Measurements from ENCODE around the gene EVX2. TPM values are rescaled to one million over a fixed set of nuclear protein-coding genes. Genes with fewer than 3 reads are reported as not detected.

The EVX2 gene
- total RNA-seq, 2 experiments from 2014 or later, result not detected

GRCh38 chr2:176129813-176130146, 46.0 kb upstream of the EVX2 start:
- no peak overlapping the region for H3K4me3 Mint-ChIP-seq
- no peaks in the 10 kb centered on the region for H3K36me3 Mint-ChIP-seq (ENCODE audit: low read depth)
- peaks cover 90% of the 10 kb centered on the region for H3K27me3 Mint-ChIP-seq
- H3K27ac Mint-ChIP-seq, result no peak overlapping the region
- Histone ChIP-seq H3K4me1 (ENCODE audit: insufficient read depth, low read length) (peaks cover 33% of the 10 kb centered on the region), H3K4me3 (ENCODE audit: low read length) (no peak overlapping the region), H3K36me3 (ENCODE audit: insufficient read depth, low read length) (no peaks in the 10 kb centered on the region), H3K9me3 (ENCODE audit: control insufficient read depth in 1 of 2, insufficient read depth in 1 of 2, low read length in 2 of 2) (peaks cover 0 to 22% of the 10 kb centered on the region in 2 experiments), H3K27me3 (ENCODE audit: control insufficient read depth in 1 of 2, insufficient read depth in 2 of 2, low read length in 2 of 2) (peaks cover 84 to 92% of the 10 kb centered on the region in 2 experiments), H3K27ac (ENCODE audit: low read depth in 1 of 2, low read length in 2 of 2) (no peak overlapping the region)
- H3K4me1 Mint-ChIP-seq (ENCODE audit: low read depth), result peaks cover 42% of the 10 kb centered on the region
- POLR2A ChIA-PET, result no interaction called here
- no peak for TF ChIP-seq CTCF (IDR thresholded peaks at IDR 0.05)
- intact Hi-C loops (cut with DNase I, micrococcal nuclease), result loop anchor here (5.0 to 10.0 kb wide), 5 partner anchors 42 to 1285 kb away; no protein-coding TSS in a partner anchor
- CTCF ChIA-PET, result no interaction called here
- DNase-seq (no peak), ATAC-seq (ENCODE audit: poor library complexity) (no peak)
- H3K9me3 Mint-ChIP-seq, result no peaks in the 10 kb centered on the region

GRCh38 chr2:176128982-176129796, 45.4 kb upstream of the EVX2 start, which contains the start of gene HOXD8:
HOXD8 (plus strand) TSS chr2:176129705; CDS start chr2:176130367, 662 bp downstream.
- ChIA-PET CTCF (no interaction called here), POLR2A (no interaction called here)
- TF ChIP-seq CTCF (IDR thresholded peaks at IDR 0.05), result no peak
- Mint-ChIP-seq H3K4me1 (ENCODE audit: low read depth) (peaks cover 42% of the 10 kb centered on the region), H3K4me3 (peak within 1 kb of the TSS; percentile 70), H3K27me3 (peaks cover 90% of the 10 kb centered on the region), H3K27ac (peak within 1 kb of the TSS; percentile 35), H3K36me3 (ENCODE audit: low read depth) (no peaks in the 10 kb centered on the region), H3K9me3 (no peaks in the 10 kb centered on the region)
- ATAC-seq (ENCODE audit: poor library complexity) (no peak), DNase-seq (peak in 1 of 14 experiments; percentile 42)
- no peak within 1 kb of the TSS for H3K27ac ChIP-seq (ENCODE audit: low read depth in 1 of 2, low read length in 2 of 2)
- H3K9me3 ChIP-seq (ENCODE audit: control insufficient read depth in 1 of 2, insufficient read depth in 1 of 2, low read length in 2 of 2), result peaks cover 0 to 27% of the 10 kb centered on the region in 2 experiments
- H3K27me3 ChIP-seq (ENCODE audit: control insufficient read depth in 1 of 2, insufficient read depth in 2 of 2, low read length in 2 of 2), result peaks cover 84 to 92% of the 10 kb centered on the region in 2 experiments
- no peaks in the 10 kb centered on the region for H3K36me3 ChIP-seq (ENCODE audit: insufficient read depth, low read length)
- no peak within 1 kb of the TSS for H3K4me3 ChIP-seq (ENCODE audit: low read length)
- intact Hi-C loops (cut with DNase I, micrococcal nuclease), result loop anchor here (5.0 to 10.0 kb wide), 3 partner anchors 46 to 683 kb away; no protein-coding TSS in a partner anchor
- H3K4me1 ChIP-seq (ENCODE audit: insufficient read depth, low read length), result peaks cover 33% of the 10 kb centered on the region

- no peaks in the 10 kb centered on the region for H3K36me3 ChIP-seq (ENCODE audit: insufficient read depth, low read length)
- peak overlapping the region; percentile 31 for H3K4me3 Mint-ChIP-seq
- ATAC-seq (ENCODE audit: poor library complexity), result no peak
- intact Hi-C loops (cut with DNase I, micrococcal nuclease), result loop anchor here (5.0 to 10.0 kb wide), 3 partner anchors 46 to 684 kb away; no protein-coding TSS in a partner anchor
- no peak for TF ChIP-seq CTCF (IDR thresholded peaks at IDR 0.05)
- H3K27ac ChIP-seq (ENCODE audit: low read depth in 1 of 2, low read length in 2 of 2), result no peak overlapping the region
- peaks cover 0 to 33% of the 10 kb centered on the region in 2 experiments for H3K9me3 ChIP-seq (ENCODE audit: control insufficient read depth in 1 of 2, insufficient read depth in 1 of 2, low read length in 2 of 2)
- DNase-seq, result no peak
- H3K4me1 ChIP-seq (ENCODE audit: insufficient read depth, low read length), result peaks cover 39% of the 10 kb centered on the region
- peaks cover 90% of the 10 kb centered on the region for H3K27me3 Mint-ChIP-seq
- H3K36me3 Mint-ChIP-seq (ENCODE audit: low read depth), result no peaks in the 10 kb centered on the region
- peaks cover 84 to 92% of the 10 kb centered on the region in 2 experiments for H3K27me3 ChIP-seq (ENCODE audit: control insufficient read depth in 1 of 2, insufficient read depth in 2 of 2, low read length in 2 of 2)
- H3K4me1 Mint-ChIP-seq (ENCODE audit: low read depth), result peaks cover 48% of the 10 kb centered on the region
- no peaks in the 10 kb centered on the region for H3K9me3 Mint-ChIP-seq
- ChIA-PET POLR2A (no interaction called here), CTCF (interaction anchor here (1.0 to 4.4 kb wide), 4 partner anchors 319 to 1021 kb away, joined by 3 to 42 read pairs (median 26); no protein-coding TSS in a partner anchor)
- no peak overlapping the region for H3K4me3 ChIP-seq (ENCODE audit: low read length)
- peak overlapping the region; percentile 35 for H3K27ac Mint-ChIP-seq
Observed at GRCh38 chr2:176128172-176128981, 44.6 kb upstream of the EVX2 start.
